Osteoblast (primary cell): Measurements from ENCODE around the gene RFTN1. TPM values are rescaled to one million over a fixed set of nuclear protein-coding genes. Genes with fewer than 3 reads are reported as not detected.

Experiments
- DNase-seq: peaks from one replicate; pipeline ENCODE4 v3.0.0; 2011; ENCODE audit warnings: low spot score, mixed read lengths; ENCODE audit not compliant: insufficient read length; ENCODE audit errors: missing footprints
- H2AFZ ChIP-seq: 2 replicates; pipeline ENCODE4 v1.6.0; 2011; ENCODE audit warnings: mild to moderate bottlenecking, low read length
- H3K27ac ChIP-seq: 2 replicates; pipeline ENCODE4 v1.5.1; 2011; ENCODE audit warnings: mild to moderate bottlenecking, low read depth, low read length, moderate library complexity
- H3K27me3 ChIP-seq: 2 replicates; pipeline ENCODE4 v1.6.0; 2012; ENCODE audit warnings: mild to moderate bottlenecking, control low read depth, inconsistent platforms, low read length, moderate library complexity; ENCODE audit not compliant: insufficient read depth
- H3K36me3 ChIP-seq: 2 replicates; pipeline ENCODE4 v1.5.1; 2011; ENCODE audit warnings: mild to moderate bottlenecking, low read length, control low read depth, moderate library complexity; ENCODE audit not compliant: insufficient read depth
- H3K4me1 ChIP-seq: 2 replicates; pipeline ENCODE4 v1.5.1; 2011; ENCODE audit warnings: mild to moderate bottlenecking, low read length, control low read depth, moderate library complexity; ENCODE audit not compliant: insufficient read depth
- H3K4me2 ChIP-seq: 2 replicates; pipeline ENCODE4 v1.6.0; 2011; ENCODE audit warnings: mild to moderate bottlenecking, low read length; ENCODE audit not compliant: insufficient read depth
- H3K4me3 ChIP-seq: fragments of 200-600 bp; sonication (generic); 3 replicates; pipeline ENCODE4 v1.5.1; 2012; ENCODE audit warnings: mild to moderate bottlenecking, low read length, inconsistent platforms; ENCODE audit not compliant: insufficient read depth
- H3K79me2 ChIP-seq: 2 replicates; pipeline ENCODE4 v1.6.0; 2012; ENCODE audit warnings: mild to moderate bottlenecking, low read length, control low read depth, inconsistent platforms; ENCODE audit not compliant: insufficient read depth
- H3K9me3 ChIP-seq: 2 replicates; pipeline ENCODE4 v1.5.1; 2011; ENCODE audit warnings: low read depth, low read length, control low read depth
- H4K20me1 ChIP-seq: 2 replicates; pipeline ENCODE4 v1.6.0; 2012; ENCODE audit warnings: mild to moderate bottlenecking, low read length, control low read depth; ENCODE audit not compliant: insufficient read depth
- CTCF ChIP-seq: IDR thresholded peaks from 2 replicates; pipeline ENCODE4 v1.5.1; 2011; ENCODE audit warnings: mild to moderate bottlenecking, low read depth, low read length, moderate library complexity; ENCODE audit errors: extremely low read depth
- total RNA-seq: library from RNA; depleted of rRNA; stranded (reverse); fragments of >200 nt; gene quantifications from 2 replicates; pipeline ENCODE4 v1.2.3, GENCODE V29; 2012

The RFTN1 gene, protein sequence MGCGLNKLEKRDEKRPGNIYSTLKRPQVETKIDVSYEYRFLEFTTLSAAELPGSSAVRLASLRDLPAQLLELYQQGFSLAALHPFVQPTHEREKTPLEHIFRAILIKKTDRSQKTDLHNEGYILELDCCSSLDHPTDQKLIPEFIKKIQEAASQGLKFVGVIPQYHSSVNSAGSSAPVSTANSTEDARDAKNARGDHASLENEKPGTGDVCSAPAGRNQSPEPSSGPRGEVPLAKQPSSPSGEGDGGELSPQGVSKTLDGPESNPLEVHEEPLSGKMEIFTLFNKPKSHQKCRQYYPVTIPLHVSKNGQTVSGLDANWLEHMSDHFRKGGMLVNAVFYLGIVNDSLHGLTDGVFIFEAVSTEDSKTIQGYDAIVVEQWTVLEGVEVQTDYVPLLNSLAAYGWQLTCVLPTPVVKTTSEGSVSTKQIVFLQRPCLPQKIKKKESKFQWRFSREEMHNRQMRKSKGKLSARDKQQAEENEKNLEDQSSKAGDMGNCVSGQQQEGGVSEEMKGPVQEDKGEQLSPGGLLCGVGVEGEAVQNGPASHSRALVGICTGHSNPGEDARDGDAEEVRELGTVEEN
- 94.6 and 99.2 TPM in 2 replicates for total RNA-seq

DNA sequence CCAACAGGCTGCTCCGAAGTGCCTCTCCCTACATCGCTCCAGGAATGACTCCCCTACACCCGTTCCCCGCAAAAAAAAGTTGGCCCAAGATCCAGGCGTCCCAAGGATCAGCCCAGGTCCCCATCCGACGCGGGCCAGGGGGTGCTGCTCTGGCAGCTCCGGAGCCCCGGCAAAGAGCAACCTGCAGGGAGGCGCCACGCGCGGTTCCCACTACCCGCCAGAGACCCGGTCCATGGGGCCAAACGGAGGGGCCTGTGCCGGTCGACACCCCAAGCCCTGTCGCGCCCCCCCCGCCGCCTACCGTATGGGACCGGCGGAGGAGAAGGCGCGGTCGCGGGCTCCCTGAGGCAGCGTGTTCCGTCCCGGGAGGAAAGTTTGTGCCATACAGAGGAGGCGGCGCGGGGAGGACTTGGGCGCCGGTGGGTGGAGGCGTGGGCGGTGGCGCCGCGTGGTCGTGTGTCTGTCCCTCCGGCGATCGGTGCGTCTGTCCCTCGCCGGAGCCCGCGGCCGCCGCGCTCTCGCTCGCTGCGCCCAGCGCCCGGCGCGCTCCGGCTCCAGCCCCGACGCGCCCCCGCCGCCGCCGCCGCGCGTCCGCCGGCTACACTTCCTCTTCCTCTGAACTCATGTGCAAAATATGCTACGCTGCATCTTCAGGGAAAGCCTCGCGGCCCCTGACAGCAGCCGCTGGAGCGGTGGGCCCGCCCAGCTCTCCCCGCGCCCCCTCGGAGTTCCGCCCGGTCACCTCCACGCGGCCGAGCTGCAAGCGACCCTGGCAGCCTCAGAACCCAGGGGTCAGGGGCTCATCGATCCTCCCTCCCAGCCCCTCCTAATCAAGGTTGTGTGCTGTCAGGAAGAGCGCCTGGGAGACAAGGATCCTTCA lies at the start of gene RFTN1:
Gene RFTN1 (minus strand): TSS at position 559 of the 880 bp plus-strand sequence. CDS start 19,830 bp downstream, outside the sequence.
- Histone ChIP-seq H3K36me3 (no peaks in the 10 kb centered on the region), H3K4me2 (peak within 1 kb of the TSS; percentile 84), H3K4me1 (peaks cover 39% of the 10 kb centered on the region), H4K20me1 (peaks cover 12% of the 10 kb centered on the region), H2AFZ (peak within 1 kb of the TSS; percentile 86), H3K27me3 (no peaks in the 10 kb centered on the region), H3K27ac (peak within 1 kb of the TSS; percentile 94), H3K79me2 (peaks cover 40% of the 10 kb centered on the region), H3K4me3 (peak within 1 kb of the TSS; percentile 83), H3K9me3 (no peaks in the 10 kb centered on the region)
- TF ChIP-seq CTCF = no peak
- DNase-seq = peak; percentile 96

- Histone ChIP-seq H3K36me3 (no peaks in the 10 kb centered on the region), H4K20me1 (no peaks in the 10 kb centered on the region), H3K4me3 (no peak overlapping the region), H3K9me3 (no peaks in the 10 kb centered on the region), H3K4me1 (no peaks in the 10 kb centered on the region), H3K27ac (no peak overlapping the region), H3K4me2 (no peak overlapping the region), H3K27me3 (no peaks in the 10 kb centered on the region), H2AFZ (no peak overlapping the region), H3K79me2 (no peaks in the 10 kb centered on the region)
- TF ChIP-seq CTCF = no peak
- DNase-seq = no peak
Measured at GRCh38 chr3:16559653-16560365, 46.3 kb upstream of the RFTN1 start.

DNA sequence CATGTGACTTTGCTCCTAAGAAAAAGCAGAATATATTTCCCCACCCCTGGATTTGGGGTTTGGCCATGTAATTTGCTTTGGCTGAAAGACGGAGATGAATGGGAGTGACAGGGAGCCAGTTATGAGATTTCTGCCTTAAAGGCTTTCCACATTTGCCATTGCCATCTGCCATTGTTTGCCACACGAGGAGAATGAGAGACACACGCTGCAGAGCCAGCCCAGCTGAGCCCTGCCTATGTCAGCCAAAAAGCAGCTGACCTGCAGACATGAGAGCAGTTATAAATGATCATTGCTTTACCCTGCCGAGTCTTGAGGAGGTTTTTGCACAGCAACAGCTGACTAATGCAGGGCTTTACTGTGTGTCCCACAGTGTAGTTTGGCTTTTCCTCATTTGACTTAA lies 40.6 kb upstream of the RFTN1 start:
- H4K20me1 ChIP-seq = no peaks in the 10 kb centered on the region
- no peak overlapping the region for H3K4me2 ChIP-seq
- TF ChIP-seq CTCF = no peak
- no peaks in the 10 kb centered on the region for H3K79me2 ChIP-seq
- H3K9me3 ChIP-seq = no peaks in the 10 kb centered on the region
- no peaks in the 10 kb centered on the region for H3K36me3 ChIP-seq
- no peaks in the 10 kb centered on the region for H3K27me3 ChIP-seq
- H3K4me1 ChIP-seq = peaks cover 6% of the 10 kb centered on the region
- H3K4me3 ChIP-seq = no peak overlapping the region
- no peak overlapping the region for H2AFZ ChIP-seq
- no peak overlapping the region for H3K27ac ChIP-seq
- no peak for DNase-seq
